Hepatocyte (in vitro differentiated cells): Measurements from ENCODE around the gene PTPRH. TPM values are rescaled to one million over a fixed set of nuclear protein-coding genes. Genes with fewer than 3 reads are reported as not detected.
A peak's percentile ranks its signal among the peaks of the same experiment; 100 is the strongest.
"Not testable (repeated sequence)": the region's sequence is repeated elsewhere in the genome, so short reads cannot be mapped to it uniquely, and the experiment has no call there.

Source experiments
- DNase-seq: peaks from one replicate; pipeline ENCODE4 v3.0.0-alpha.2; 2016; ENCODE audit warnings: low spot score
- H2AFZ ChIP-seq: fragments of 200-600 bp; sonication (generic); 2 replicates; pipeline ENCODE4 v1.6.0; 2016; ENCODE audit warnings: antibody characterized with exemption, mild to moderate bottlenecking
- H3K27ac ChIP-seq: fragments of 200-600 bp; sonication (generic); 2 replicates; pipeline ENCODE4 v1.5.1; 2016; ENCODE audit warnings: mild to moderate bottlenecking
- H3K27me3 ChIP-seq: fragments of 200-600 bp; sonication (generic); 2 replicates; pipeline ENCODE4 v1.6.1; 2016
- H3K36me3 ChIP-seq: fragments of 200-600 bp; sonication (generic); replicated peaks from 2 replicates; pipeline ENCODE4 v1.5.1; 2016; ENCODE audit warnings: low read depth; ENCODE audit not compliant: insufficient read depth
- H3K4me1 ChIP-seq: fragments of 200-600 bp; sonication (generic); 2 replicates; pipeline ENCODE4 v1.5.1; 2016; ENCODE audit warnings: mild to moderate bottlenecking, moderate library complexity; ENCODE audit not compliant: insufficient read depth
- H3K4me2 ChIP-seq: fragments of 200-600 bp; sonication (generic); 2 replicates; pipeline ENCODE4 v1.6.0; 2016
- H3K4me3 ChIP-seq: fragments of 200-600 bp; sonication (generic); 2 replicates; pipeline ENCODE4 v1.5.1; 2016; ENCODE audit warnings: mild to moderate bottlenecking
- H3K79me2 ChIP-seq: fragments of 200-600 bp; sonication (generic); 2 replicates; pipeline ENCODE4 v1.6.0; 2017; ENCODE audit warnings: mild to moderate bottlenecking
- H3K9me2 ChIP-seq: fragments of 200-600 bp; sonication (generic); replicated peaks from 2 replicates; pipeline ENCODE4 v1.6.0; 2017; ENCODE audit warnings: mild to moderate bottlenecking; ENCODE audit not compliant: insufficient read depth
- H3K9me3 ChIP-seq: fragments of 200-600 bp; sonication (generic); 2 replicates; pipeline ENCODE4 v1.5.1; 2016; ENCODE audit warnings: low read depth, mild to moderate bottlenecking
- H4K20me1 ChIP-seq: fragments of 200-600 bp; sonication (generic); 2 replicates; pipeline ENCODE4 v1.6.0; 2016; ENCODE audit warnings: mild to moderate bottlenecking; ENCODE audit not compliant: insufficient read depth, poor library complexity, severe bottlenecking
- CTCF ChIP-seq: fragments of 200-600 bp; sonication (generic); IDR thresholded peaks from 2 replicates; pipeline ENCODE4 v1.5.1; 2016; ENCODE audit warnings: antibody characterized with exemption, mild to moderate bottlenecking; ENCODE audit not compliant: poor library complexity
- EZH2 ChIP-seq: fragments of 200-600 bp; sonication (generic); IDR thresholded peaks from 2 replicates; pipeline ENCODE4 v1.6.1; 2016; ENCODE audit warnings: antibody characterized with exemption, mild to moderate bottlenecking, borderline replicate concordance
- EZH2phosphoT487 ChIP-seq: fragments of 200-600 bp; sonication (generic); IDR thresholded peaks from one replicate; pipeline ENCODE4 v1.6.1; 2018; ENCODE audit warnings: antibody characterized with exemption, mild to moderate bottlenecking, low read depth, moderate library complexity; ENCODE audit not compliant: unreplicated experiment, severe bottlenecking
- WGBS: methylation state at CpG from one replicate; pipeline ENCODE4 v1.1.6; 2016; ENCODE audit warnings: low lambda C conversion rate; ENCODE audit errors: missing lambda C conversion rate; 5-methylcytosine and 5-hydroxymethylcytosine counted together
- polyA plus RNA-seq: library from polyadenylated mRNA; unstranded; fragments of >200 nt; fragmentation: Nextera tagmentation; extraction: Ambion mirVana; gene quantifications from 2 replicates; pipeline ENCODE4 v1.2.1, GENCODE V29; 2016
- total RNA-seq: library from RNA; depleted of rRNA; stranded (reverse); fragments of >200 nt; gene quantifications from 2 replicates; pipeline ENCODE4 v1.2.3, GENCODE V29; 2014

Gene PTPRH
- total and polyA plus RNA-seq, 2 experiments from 2014 or later, result 7.3 to 30.9 TPM

- Histone ChIP-seq H3K4me3 (no peak overlapping the region), H3K4me1 (peaks cover 23% of the 10 kb centered on the region), H3K9me3 (no peaks in the 10 kb centered on the region), H3K4me2 (peak overlapping the region; percentile 76), H3K79me2 (peaks cover 4% of the 10 kb centered on the region), H3K9me2 (no peaks in the 10 kb centered on the region), H3K27ac (peak overlapping the region; percentile 93), H3K36me3 (no peaks in the 10 kb centered on the region), H4K20me1 (no peaks in the 10 kb centered on the region), H2AFZ (no peak overlapping the region), H3K27me3 (no peaks in the 10 kb centered on the region)
- 30% methylated on average over 29 of the region's 29 CpGs for WGBS
- DNase-seq, result peak; percentile 96
- no peak for TF ChIP-seq EZH2phosphoT487
- TF ChIP-seq EZH2, result no peak
- TF ChIP-seq CTCF, result no peak
These were observed 2.4 kb downstream of the PTPRH start for GRCh38 chr19:55206664-55207500.

GRCh38 chr19:55202199-55202598 lies 7.1 kb downstream of the PTPRH start:
- H3K27ac ChIP-seq, H3K4me2 ChIP-seq, H3K4me1 ChIP-seq, H3K9me2 ChIP-seq, H3K27me3 ChIP-seq, H3K9me3 ChIP-seq, H3K79me2 ChIP-seq, H3K4me3 ChIP-seq, H3K36me3 ChIP-seq, H4K20me1 ChIP-seq, H2AFZ ChIP-seq: not testable (repeated sequence)
- TF ChIP-seq CTCF, result peak; percentile 14
- 88% methylated on average over 10 of the region's 10 CpGs for whole genome bisulfite sequencing
- DNase-seq, result peak; percentile 5

GRCh38 chr19:55199620-55200204 lies 9.6 kb downstream of the PTPRH start:
- H3K9me2 ChIP-seq, result no peaks in the 10 kb centered on the region
- TF ChIP-seq EZH2 (no peak), EZH2phosphoT487 (no peak), CTCF (no peak)
- WGBS, result 72% methylated on average over 5 of the region's 5 CpGs
- no peak overlapping the region for H2AFZ ChIP-seq
- H3K27me3 ChIP-seq, result no peaks in the 10 kb centered on the region
- DNase-seq, result no peak
- H3K9me3 ChIP-seq, result no peaks in the 10 kb centered on the region
- H3K36me3 ChIP-seq, result no peaks in the 10 kb centered on the region
- H3K27ac ChIP-seq, result no peak overlapping the region
- H3K4me3 ChIP-seq, result no peak overlapping the region
- no peaks in the 10 kb centered on the region for H4K20me1 ChIP-seq
- H3K4me1 ChIP-seq, result no peaks in the 10 kb centered on the region
- H3K79me2 ChIP-seq, result no peaks in the 10 kb centered on the region
- no peak overlapping the region for H3K4me2 ChIP-seq
